ENCODE data around the gene HNRNPH1.

Gene HNRNPH1

DNA sequence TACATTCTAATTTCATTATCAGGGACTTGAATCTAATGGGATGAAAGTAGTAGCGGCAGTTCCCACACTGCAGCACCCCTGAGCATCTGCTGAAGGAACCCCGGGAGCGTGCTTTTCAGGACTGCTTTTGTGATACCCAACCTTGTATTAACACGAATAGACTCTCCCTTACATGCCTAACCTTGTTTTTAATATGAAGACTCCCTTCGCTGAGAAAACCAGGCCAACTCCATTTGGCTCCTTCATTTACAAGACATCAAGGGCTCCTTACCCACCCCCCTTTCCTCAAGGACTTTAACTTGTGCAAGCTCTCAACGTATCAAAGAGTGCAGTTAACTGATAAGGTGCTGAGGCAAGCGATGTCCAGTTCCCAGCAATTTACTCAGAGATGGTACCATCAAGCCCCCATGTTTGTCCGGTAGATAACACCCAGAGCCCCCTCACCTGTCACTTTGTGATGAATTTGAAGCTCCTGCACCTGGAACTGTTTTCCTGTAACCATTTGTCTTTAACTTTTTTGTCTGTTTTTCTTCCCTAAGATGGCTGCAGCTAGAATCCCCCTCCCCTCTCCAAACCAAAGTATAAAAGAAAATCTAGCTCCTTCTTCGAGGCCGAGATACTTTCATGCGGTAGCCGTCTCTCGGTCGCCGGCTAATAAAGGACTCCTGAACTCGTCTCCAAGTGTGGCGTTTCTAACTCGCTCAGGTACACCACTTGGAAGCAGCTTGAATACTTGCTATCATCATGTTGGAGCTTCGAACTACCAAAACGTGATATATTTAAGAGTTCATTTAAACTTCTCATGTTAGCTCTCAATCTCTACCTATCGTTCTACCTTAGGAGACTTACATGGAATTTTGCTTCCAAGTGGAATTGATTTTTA lies 10.7 kb downstream of the HNRNPH1 start:
- no peak for TF ChIP-seq ZFX (IDR thresholded peaks at IDR 0.05; ENCODE audit: borderline replicate concordance)
- TF ChIP-seq, protein P1, sequence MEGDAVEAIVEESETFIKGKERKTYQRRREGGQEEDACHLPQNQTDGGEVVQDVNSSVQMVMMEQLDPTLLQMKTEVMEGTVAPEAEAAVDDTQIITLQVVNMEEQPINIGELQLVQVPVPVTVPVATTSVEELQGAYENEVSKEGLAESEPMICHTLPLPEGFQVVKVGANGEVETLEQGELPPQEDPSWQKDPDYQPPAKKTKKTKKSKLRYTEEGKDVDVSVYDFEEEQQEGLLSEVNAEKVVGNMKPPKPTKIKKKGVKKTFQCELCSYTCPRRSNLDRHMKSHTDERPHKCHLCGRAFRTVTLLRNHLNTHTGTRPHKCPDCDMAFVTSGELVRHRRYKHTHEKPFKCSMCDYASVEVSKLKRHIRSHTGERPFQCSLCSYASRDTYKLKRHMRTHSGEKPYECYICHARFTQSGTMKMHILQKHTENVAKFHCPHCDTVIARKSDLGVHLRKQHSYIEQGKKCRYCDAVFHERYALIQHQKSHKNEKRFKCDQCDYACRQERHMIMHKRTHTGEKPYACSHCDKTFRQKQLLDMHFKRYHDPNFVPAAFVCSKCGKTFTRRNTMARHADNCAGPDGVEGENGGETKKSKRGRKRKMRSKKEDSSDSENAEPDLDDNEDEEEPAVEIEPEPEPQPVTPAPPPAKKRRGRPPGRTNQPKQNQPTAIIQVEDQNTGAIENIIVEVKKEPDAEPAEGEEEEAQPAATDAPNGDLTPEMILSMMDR (IDR thresholded peaks at IDR 0.05), result no peak
- peak overlapping the region; percentile 22; the same call in 1 of the 2 replicates for H3K27ac ChIP-seq

GRCh38 chr5:179610903-179611265 lies 12.6 kb downstream of the HNRNPH1 start:
- TF ChIP-seq ZFX (IDR thresholded peaks at IDR 0.05; ENCODE audit: borderline replicate concordance), result no peak
- TF ChIP-seq, protein P1 (IDR thresholded peaks at IDR 0.05), result no peak

DNA sequence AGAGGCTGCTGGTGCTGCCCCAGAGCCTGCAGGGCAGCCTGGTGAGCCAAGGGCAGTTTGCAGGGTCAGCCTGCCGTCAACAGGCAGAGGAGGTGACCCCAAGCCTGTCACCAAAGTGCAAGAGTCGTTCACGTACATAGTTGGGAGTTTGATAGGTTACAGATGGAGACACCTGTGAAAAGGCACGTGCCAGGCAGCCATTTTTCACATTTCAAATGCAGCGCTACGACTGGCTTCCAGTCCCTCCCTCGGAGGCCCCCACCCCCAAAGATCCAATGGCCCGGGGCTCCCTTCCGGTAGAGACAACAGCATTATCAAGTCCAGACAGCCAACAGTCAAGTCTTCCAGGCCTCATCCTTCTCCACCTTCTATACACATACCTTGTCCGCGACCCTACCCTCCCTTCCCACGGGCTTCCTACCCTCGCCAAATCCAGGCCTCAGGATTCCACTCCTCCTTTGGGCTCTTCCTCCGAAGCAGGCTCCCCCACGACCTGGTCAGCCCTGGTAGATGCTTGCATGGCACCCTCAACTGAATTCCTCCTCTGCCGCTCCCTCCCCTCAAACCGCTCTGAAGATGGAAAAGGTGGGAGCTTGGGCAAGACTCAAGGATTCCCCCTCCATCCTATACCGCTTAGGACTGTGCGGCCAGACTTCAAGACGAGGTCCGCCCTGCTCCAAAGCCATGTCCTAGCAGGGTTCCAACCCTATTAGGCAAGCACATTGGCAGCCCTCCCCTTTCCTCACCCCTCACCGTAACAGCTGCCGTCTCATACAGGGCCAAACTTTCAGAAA lies 13.2 kb downstream of the HNRNPH1 start:
- H3K27ac ChIP-seq, result peak overlapping the region; percentile 21; the same call in 1 of the 2 replicates
- TF ChIP-seq ZFX (IDR thresholded peaks at IDR 0.05; ENCODE audit: borderline replicate concordance), result no peak
- TF ChIP-seq, protein P1 (IDR thresholded peaks at IDR 0.05), result no peak

More at GRCh38 chr5:179610903-179611265, 12.6 kb downstream of the HNRNPH1 start:
- H3K27ac ChIP-seq, result peak overlapping the region; percentile 21; the same call in 1 of the 2 replicates

DNA sequence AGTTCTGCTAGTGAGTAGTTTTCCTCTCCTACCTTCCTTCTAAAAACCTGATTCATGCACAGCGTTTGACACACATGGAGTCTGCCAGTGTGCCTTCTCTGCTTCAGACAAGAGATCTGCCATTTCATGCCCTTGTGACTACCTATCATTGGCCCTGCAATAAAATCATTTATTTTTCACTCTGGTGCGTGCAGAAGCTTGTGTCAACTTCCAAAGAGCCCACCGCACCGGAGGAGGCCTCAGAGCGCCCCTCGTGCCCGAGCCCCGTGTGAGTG lies 13.7 kb downstream of the HNRNPH1 start:
- no peak for TF ChIP-seq ZFX (IDR thresholded peaks at IDR 0.05; ENCODE audit: borderline replicate concordance)
- TF ChIP-seq, protein P1 (IDR thresholded peaks at IDR 0.05), result no peak
- peak overlapping the region; percentile 21; the same call in 1 of the 2 replicates for H3K27ac ChIP-seq

- peak overlapping the region; percentile 32; the same call in 1 of the 2 replicates for H3K27ac ChIP-seq
- TF ChIP-seq, protein P1 (IDR thresholded peaks at IDR 0.05), result no peak
- no peak for TF ChIP-seq ZFX (IDR thresholded peaks at IDR 0.05; ENCODE audit: borderline replicate concordance)
These were observed 15.3 kb downstream of the HNRNPH1 start for GRCh38 chr5:179608131-179608581.

DNA sequence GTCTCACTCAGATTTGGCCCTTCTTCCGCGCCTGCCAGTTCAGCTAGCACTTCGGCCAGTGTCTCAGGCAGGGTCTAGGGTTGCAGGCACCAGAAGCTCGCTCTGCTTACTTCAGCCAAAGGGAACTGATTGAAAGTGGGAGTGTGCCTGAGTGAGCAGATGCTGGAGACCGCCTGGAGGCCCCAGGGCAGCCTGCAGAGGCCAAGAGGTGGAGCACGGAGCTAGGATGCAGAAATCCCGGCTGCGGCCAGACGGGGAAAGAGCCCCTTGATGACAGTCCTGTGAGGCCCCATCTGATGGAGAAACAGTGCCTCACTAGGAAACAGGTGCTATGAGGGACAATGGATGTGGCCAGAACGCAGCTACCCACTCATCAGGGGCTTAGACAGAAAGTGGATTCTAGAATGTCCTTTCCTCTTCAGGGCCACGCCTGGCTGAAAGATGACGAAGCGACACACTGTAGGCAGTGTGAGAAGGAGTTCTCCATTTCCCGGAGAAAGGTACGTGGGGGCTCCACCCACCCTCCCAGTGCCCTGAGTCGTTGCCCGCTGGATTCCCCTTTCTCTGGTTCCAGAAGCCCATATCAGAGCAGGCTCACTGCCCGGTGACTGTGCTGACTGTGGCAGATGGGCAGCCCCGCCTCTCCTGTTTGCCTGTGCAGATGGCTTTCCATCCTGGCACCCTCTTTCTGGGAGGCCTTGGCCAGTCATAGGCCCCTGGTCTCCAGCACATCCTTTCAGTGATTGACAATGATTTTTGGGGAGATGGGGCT lies 16.1 kb downstream of the HNRNPH1 start:
- H3K27ac ChIP-seq, result peak overlapping the region; percentile 32; the same call in 1 of the 2 replicates

More for the DNA sequence above, 16.1 kb downstream of the HNRNPH1 start:
- TF ChIP-seq, protein P1 (IDR thresholded peaks at IDR 0.05), result no peak
- TF ChIP-seq ZFX (IDR thresholded peaks at IDR 0.05; ENCODE audit: borderline replicate concordance), result no peak

All from 22Rv1 (cell line).